Hepatic stellate cell (primary cell): ENCODE measurements around the gene APOBEC3H.

Experiments used
- DNase-seq: peaks from one replicate; pipeline ENCODE4 v3.0.0; 2011; ENCODE audit warnings: low spot score

Gene APOBEC3H

DNA sequence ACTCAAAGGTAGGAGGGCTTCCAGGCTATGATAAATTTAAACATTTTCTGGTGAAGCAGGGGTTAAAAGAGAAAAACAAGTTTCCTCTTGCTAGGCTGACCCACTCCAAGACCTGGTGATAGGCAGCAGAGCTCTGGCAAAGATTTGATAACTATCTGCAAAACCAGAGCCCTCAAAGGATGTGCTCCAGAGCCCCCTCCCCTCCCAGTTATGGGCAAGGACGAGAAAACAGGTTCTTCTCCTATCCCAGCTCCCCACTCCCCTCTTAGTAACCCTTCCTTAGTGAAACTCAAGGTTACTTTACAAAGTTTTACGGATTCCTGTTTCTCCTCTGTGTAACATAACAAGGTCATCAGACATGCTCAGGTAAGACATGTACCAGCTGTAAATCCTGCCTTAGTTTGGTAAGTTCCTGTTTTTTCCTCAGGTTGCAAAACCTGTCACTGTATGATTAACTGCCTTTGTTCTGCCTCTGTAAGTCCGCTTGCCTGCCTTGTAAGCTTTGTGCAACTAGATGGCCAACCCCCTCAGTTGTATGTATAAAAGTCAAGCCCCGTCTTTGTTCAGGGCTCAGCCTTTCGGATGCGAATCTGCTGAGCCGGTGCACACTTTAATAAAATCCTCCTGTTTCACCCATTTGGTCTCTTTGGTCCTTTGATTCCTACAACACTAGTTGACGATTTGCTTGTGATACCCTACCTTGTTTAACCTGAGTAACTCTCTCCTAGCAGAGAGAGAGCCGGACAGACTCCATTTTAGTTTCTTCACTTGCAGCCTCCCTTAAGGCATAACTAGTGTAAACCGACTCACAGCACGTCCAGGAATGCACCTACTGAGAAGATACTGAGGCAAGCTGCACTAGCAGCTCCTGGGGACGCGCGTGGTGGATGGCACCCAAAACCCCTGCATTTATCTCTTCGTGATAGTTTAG, 13.9 kb downstream of the APOBEC3H start:
- no peak for DNase-seq

DNA sequence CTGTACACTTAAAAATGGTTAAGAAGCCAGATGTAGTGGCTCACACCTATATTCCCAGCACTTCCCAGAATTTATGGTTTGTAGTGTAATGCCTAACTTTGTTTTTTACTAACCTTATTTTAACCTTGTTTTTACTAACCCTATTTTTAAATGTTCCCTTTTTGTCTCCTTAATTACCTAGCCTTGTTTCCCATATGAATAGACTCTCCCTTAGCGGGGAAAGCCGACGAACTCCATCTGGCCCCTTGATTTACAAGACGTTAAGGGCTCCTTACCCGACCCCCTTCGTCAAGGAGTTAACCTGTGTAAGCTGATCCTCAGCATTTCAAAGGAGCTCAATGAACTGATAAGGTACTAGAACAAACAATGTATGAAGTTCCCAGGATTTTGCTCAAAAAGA, 17.1 kb downstream of the APOBEC3H start:
- DNase-seq: no peak

DNA sequence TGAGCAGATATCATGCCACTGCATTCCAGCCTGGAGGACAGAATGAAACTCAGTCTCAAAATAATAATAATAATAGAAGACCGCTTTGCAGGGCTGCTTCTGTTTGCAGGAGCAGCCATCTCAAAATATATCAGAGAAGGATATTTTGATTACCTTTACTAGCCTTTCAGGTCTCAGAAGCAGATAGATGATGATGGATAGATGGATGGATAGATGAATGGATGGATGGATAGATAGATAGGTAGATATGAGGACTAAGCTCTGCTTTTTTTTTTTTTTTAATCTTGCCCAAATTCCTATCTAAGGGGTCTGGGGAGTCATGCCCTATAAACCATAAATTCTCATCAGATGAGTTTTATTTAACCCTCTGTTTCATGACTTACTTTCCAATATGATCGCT, 18.5 kb downstream of the APOBEC3H start:
- DNase-seq: no peak

DNA sequence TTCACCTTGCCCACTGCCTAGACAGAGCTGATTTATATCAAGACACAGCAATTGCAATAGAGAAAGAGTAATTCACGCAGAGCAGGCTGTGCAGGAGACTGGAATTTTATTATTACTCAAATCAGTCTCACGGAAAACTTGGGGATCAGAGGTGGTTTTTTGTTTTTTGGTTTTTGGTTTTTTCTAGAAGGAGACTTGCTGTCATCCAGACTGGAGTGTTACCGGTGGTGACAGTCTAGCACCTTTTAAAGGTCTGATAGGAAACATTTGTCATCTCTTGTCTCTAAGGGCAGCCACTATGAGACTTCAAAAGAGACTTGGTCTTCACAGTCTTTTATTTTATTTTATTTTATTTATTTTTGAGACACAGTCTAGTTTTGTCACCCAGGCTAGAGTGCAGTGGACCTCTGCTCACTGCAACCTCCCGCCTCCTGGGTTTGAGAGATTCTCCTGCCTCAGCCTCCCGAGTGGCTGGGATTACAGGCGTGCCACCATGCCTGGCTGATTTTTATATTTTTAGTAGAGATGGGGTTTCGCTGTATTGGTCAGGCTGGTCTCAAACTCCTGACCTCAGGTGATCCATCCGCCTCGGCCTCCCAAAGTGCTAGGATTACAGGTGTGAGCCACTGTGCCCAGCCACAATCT, 19.1 kb downstream of the APOBEC3H start:
- no peak for DNase-seq

DNA sequence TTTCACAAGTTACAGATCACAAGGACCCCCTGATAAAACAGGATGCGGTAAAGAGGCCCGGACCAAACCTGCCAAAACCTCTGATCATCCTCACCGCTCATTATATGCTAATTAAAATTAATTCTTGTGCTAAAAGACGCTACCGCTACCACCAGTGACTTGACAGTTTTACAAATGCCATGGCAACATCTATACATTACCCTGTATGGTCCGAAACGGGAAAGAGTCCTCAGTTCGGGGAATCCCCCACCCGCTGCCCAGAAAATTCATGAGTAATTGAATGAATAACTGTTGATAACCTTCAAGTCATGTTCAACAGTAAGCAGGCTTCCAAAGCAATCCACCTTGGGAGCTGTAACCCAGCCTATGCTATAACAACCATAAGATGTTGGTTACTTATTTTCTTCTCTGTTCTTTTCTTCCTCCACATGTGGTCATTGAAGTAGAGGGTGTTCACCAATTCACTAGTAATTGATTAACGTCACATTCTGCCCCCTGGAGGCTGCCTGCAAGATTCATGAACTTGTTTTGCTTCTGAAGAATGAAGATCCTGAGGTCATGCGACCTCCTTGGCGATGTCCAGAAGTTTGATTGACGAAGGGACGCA, 20.6 kb downstream of the APOBEC3H start:
- no peak for DNase-seq

DNA sequence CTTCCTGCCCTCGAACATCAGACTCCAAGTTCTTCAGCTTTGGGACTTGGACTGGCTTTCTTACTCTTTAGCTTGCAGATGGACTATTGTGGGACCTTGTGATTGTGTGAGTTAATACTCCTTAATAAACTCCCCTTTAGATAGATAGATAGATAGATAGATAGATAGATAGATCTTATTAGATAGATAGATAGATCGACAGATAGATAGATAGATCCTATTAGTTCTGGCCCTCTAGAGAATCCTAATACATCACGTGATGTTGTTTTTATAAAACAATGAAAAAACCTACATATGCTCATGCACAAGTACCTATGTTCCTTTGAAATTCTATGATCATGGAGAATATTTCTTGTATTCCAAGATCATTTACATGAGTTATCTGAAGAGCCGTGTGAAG, 23.9 kb downstream of the APOBEC3H start:
- DNase-seq: no peak

DNA sequence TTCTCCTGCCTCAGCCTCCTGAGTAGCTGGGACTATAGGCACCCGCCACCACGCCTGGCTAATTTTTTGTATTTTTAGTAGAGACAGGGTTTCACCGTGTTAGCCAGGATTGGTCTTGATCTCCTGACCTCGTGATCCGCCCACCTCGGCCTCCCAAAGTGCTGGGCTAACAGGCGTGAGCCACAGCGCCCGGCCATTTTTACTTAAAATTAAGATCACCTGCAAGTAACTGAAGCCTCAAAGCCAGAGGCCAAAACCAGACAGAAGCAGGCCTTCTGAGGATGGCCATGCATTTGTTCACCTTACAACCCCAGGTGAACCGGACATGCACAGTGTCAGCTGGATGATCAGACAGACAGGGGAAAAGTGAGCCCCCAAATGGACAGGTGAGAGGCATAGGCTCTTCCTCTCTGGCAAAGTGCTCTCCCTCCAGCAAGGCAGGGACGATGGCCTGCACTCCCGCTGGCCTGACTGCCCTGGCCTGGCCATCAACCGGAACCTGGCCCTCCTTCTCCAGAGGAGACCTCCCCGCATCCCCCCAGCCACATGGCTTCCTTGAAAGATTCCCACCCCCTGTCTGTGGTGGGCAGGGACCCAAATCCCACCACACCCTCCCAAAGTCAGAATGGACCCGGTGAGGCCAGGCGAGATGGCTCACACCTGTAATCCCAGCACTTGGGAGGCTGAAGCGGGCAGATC, 25.9 kb downstream of the APOBEC3H start:
- DNase-seq: no peak

DNA sequence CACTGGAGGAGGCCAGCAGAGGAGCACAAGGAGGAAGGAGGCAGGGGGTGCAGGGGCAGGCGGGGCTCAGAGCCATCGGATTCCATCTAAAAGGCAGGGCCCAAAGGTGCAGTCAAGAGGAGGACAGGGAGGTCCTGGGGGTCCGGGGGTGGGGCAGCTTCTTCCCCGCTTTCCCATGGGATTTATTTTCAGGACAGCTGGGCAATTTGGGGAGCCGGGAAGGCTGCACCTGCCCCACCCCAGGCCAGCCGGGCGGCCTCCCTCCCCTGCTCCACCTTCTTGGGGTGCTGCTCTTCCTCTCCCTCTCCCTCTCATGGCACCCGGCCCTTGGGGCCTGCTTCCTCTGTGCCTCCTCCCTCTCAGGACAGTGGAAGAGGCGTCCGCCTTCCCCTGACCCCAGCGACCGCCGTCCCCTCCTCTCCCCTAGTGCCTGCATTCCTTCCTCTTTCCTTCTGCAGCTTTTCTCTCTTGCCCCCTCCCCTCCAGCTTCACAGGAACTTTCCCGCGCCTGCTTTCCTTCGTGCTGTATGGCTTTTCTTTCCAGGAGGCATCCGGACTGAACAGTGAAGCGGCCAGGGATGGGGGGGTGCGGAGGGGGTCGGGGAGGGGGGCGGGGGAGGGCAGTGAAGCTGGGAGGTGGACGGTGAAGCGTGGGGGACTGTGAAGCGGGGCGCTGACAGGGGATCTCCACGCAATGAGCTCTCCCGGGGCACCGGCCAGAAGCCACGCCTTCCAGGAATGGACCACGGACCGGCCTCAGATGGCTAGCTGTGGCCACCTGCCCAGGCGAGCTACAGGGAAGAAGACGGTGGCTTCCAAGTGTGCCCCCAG, 26.9 kb downstream of the APOBEC3H start:
- DNase-seq: no peak

DNA sequence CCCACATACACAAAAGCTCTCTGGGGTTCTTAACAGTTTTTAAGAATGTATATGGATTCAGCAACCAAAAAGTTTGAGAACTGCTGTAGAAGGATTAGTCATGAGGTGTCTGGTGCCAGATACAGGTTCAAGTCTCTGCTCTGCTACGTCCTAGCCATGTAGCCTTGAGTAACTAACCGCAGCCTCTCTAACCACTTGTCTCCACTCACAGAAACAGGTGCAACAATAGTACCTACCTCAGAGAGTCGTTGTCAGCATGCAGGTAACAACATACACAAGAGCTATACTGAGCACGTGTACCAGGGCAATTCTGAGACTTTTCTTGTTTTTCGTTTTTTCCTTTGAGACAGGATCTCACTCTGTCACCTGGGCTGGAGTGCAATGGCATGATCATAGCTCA, 28.6 kb downstream of the APOBEC3H start:
- no peak for DNase-seq

DNA sequence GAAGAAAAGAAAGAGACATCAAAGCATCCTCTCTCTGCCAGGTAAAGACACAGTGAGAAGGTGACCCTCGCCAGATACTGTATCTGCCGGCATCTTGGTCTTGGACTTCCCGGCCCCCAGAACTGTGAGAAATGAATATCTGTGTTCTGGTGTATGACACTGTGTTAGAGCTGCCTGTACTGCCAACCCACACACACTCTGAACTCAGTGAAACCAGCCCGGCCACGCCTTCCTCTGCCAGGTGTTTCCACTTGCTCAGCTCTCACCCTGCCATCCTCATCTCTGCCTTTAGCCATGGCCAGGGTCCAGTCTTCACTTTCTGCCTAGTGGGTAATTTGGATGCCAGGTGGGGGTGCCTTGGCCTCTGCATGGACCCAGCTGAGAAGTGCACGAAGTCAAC, 31.5 kb downstream of the APOBEC3H start:
- DNase-seq: no peak

DNA sequence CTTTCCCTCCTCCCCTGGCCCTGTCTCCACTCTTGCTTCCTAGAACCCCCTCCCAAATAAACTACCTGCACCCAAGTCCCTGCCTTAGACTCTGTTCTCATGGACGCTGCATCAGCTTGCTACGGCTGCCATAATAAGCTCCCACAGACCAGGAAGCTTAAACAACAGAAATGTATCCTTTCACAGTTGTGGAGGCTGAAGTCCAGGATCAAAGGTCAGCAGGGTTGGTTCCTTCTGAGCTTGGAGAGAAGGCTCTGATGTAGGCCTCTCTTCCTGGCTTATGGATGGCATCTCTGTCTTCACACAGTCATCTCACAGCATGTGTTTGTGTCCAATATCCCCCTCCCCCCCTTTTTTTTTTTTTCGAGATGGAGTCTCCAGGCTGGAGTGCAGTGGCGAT, 32.0 kb downstream of the APOBEC3H start:
- DNase-seq: no peak

DNA sequence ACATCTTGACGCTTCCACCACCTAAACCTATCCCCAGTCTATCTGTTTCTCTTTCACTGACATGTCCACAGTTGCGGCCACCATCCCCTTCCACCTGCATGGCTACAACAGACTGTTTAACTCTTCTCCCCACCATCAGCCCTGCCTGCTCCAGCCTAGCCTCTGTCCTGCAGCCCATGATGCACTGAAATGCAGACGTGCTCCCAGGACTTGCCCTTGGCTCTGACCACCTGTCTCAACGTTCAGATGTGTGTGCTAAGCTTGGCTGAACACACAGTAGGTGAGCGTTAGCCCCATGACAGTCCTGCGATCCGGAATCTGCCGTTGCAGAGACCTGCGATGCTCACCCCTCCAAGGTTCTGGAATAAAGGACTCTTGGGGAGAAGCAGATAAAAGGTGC, 32.7 kb downstream of the APOBEC3H start:
- DNase-seq: no peak

DNA sequence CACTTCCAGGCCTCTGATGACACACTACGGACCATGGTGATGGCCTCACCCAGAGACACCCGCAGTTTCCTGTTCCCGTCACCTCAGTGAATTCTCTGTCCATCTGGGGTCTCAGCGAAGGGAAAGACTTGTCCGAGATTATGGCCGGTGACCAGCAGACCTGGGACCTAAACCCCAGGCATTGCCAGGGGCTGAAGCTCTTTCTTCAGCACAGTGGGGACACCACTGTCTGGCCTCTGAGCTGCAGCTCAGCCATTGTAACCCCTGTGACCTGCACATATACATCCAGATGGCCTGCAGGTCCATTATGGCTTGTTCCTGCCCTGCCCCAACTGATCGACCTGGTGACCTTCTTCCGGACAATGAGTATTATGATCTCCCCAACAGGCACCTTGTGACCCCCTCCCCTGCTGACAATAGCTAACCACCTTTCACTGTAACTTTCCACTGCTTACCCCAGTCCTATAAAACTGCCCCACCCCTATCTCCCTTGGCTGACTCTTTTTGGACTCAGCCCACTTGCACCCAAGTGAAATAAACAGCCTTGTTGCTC, 33.2 kb downstream of the APOBEC3H start:
- DNase-seq: no peak

DNA sequence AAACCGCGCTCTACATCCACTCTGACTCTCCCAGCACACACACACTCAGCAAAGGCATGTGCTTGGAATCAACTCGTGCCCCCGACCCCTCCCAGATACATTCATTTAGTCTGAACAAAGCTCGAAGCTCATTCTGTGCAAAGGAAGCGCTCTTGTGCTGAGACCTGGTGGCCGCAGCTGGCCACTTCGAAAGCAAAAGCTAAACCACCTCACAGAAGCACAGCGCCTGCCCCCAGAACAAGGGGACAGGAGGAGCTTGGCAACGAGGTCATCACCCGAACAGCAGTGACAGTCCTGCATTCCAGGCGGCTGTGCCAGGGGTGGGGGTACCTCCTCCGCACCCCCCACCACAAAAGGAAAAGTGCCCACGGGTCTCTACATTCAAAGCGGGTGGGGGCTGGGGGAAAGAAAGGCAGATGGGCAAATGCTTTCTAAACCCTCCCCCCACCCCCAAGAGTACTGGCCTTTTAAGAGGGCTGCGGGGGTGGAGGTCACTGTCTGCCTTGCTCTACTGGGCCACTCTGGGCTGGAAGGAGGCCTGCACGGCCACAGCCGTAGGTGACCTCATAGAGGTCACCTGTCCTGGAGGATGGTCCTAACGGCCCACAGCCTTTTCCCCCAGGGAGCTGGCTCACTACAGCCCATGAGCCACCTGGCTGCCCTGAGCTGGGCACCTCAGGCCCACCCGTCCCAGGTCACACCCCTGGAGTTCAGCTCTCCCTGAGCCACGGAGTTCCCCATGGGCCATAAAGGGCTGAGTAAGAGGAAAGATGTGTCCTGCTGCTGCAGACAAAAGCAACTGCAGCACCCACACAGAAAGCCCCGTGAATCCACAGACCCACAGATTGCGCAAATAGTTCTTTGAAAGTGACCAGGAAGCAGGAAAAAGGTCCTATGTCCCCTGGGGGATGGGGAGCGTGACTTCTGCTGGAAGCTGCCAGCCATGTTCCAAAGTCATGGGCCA, 34.1 kb downstream of the APOBEC3H start:
- no peak for DNase-seq

DNA sequence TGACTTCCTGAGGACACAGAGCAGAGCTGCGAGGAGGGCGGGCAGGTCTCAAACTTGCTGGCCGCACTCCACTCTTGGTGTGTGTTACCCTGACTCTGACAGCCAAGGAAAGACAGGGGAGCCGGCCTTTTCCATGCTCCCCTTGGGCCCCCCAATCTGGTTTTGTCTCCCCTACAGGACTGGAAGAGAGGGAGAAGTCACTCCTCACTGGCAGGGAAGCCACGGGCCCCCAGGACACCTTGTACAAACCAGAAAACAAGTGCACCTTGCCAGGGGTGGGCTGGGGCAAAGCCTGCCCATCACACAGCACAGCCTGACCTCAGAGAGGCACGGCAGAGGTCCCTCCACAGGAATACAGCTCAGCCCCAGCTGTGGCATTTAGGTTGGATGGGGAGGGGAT, 35.2 kb downstream of the APOBEC3H start:
- DNase-seq: no peak

DNA sequence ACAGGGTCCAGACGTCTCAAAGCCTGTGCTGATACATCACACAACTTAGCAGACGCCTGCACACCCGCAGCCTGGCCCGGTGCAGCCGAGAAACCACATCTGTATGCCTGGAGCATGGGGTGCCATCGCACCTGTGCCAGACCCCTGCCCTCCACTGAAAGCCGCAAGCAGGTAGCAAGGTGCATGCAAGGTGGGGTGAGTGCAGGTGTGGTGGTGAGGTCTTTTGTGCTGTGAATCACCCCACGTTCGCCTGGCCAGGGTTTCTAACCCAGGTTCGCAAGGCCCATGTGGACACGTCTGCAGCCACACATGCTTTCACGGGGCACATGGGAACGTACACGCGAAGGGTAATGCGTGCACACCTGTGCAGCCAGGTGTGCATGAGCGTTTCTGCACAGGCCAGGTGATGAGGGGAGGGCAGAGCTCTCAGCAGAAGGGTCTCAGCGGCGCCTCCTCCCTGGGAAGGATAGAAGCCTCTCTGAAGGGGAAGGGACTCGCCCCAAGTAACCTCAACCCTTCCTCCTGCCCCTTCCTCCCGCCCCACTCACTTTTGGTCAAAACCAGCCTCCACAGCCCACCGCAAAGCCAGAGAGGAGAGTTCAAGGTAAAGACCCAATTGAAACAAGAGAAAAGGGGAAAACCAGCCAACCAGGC, 36.0 kb downstream of the APOBEC3H start:
- DNase-seq: no peak

DNA sequence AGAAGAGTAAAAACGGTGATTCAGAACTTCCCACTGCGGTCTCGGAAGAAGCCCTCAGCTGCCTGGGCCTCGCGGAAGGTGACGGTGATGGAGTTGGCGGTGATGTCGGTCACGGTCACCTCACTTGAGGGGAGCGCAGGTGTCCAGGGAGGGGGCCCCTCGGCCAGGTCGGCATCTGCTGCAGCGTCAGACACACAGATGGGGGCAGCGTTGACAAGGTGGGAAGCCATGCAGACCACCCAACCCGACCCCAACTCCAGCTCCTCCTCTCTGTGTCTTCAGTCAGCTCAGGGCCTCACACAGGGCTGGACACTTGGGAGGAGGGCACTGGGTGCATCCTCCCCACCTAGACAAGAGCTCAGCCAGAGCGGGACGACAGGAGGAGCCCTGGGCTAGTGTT, 36.8 kb downstream of the APOBEC3H start:
- DNase-seq: no peak

DNA sequence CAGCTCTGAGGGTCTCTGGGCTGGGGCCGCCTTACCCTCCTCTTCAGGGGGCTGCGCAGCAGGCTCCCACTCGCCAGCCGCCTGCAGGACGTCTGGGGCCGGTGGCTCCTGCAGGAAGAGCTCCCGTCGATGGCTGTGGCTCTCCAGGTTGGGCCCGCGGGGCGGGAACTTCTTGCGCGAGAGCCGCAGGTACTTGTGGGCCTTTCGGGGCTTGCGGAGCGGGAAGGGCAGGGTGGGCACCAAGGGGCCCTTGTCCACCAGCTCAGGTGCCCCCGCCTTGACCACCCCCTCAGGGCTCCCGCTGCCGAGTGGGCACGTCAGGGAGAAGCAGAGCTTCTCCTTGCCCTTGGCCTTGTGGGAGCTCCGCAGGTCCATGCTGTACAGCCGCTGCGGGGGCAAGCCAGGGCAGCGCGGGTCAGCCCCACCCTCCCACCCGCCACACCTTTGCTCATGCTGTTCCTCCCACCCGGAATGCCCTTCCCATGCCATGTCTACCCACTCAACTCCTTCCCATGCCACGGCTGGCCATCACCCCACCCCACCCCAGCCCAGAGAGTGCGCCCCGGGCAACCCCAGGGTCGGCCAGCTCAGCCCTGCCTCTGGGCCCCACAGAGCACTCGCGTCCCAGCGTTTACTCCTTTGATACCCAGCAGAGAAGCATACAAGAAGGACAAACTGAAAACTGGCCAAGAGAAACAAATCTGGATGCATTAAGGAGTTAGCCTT, 37.5 kb downstream of the APOBEC3H start:
- no peak for DNase-seq
